Measurements from ENCODE around the gene NCDN.

- TF ChIP-seq CTCF (IDR thresholded peaks at IDR 0.05), result no peak
- TF ChIP-seq POLR2A (IDR thresholded peaks at IDR 0.05), result no peak
These were observed 40.3 kb downstream of the NCDN start for GRCh38 chr1:35597870-35598269.

All from testis (tissue), 2 donors.